NCI-H460 (cell line): Measurements from ENCODE around the gene RFPL1. TPM values are rescaled to one million over a fixed set of nuclear protein-coding genes. Genes with fewer than 3 reads are reported as not detected.
A peak's percentile ranks its signal among the peaks of the same experiment; 100 is the strongest.

Experiments used
- DNase-seq: peaks from one replicate; pipeline ENCODE4 v3.0.0-alpha.2; 2016; ENCODE audit warnings: low read depth; ENCODE audit errors: extremely low read depth
- total RNA-seq: library from RNA; depleted of rRNA; stranded (reverse); fragments of >200 nt; shearing (Covaris generic); gene quantifications from 2 replicates; pipeline ENCODE4 v1.2.3, GENCODE V29; 2014

RFPL1 gene
- total RNA-seq, 1 experiment from 2014 or later = not detected

- no peak for DNase-seq
Observed at GRCh38 chr22:29435236-29436136, 2.9 kb upstream of the RFPL1 start.

- DNase-seq = no peak
Observed at GRCh38 chr22:29442976-29443375, 4.6 kb downstream of the RFPL1 start.

GRCh38 chr22:29443452-29443851, 5.1 kb downstream of the RFPL1 start:
- peak; percentile 30 for DNase-seq

GRCh38 chr22:29443861-29444792, 5.7 kb downstream of the RFPL1 start:
- DNase-seq = no peak

GRCh38 chr22:29445508-29445907, 7.1 kb downstream of the RFPL1 start:
- no peak for DNase-seq

- no peak for DNase-seq
Observed at GRCh38 chr22:29447906-29448305, 9.5 kb downstream of the RFPL1 start.

- DNase-seq = no peak
Observed at GRCh38 chr22:29449296-29449875, 11.0 kb downstream of the RFPL1 start.

GRCh38 chr22:29450222-29450621, 11.8 kb downstream of the RFPL1 start:
- DNase-seq = no peak

GRCh38 chr22:29451863-29452262, 13.5 kb downstream of the RFPL1 start:
- DNase-seq = no peak

- no peak for DNase-seq
Observed at GRCh38 chr22:29454276-29454675, 15.9 kb downstream of the RFPL1 start.

- DNase-seq = no peak
Observed at GRCh38 chr22:29456211-29456671, 17.9 kb downstream of the RFPL1 start.

- peak; percentile 29 for DNase-seq
Observed at GRCh38 chr22:29457730-29458129, 19.3 kb downstream of the RFPL1 start.

GRCh38 chr22:29458551-29458950, 20.2 kb downstream of the RFPL1 start:
- DNase-seq = no peak

GRCh38 chr22:29459773-29460172, 21.4 kb downstream of the RFPL1 start:
- no peak for DNase-seq

GRCh38 chr22:29461263-29461662, 22.9 kb downstream of the RFPL1 start:
- DNase-seq = no peak

- no peak for DNase-seq
Observed at GRCh38 chr22:29463629-29464028, 25.2 kb downstream of the RFPL1 start.

GRCh38 chr22:29464581-29464980, 26.2 kb downstream of the RFPL1 start:
- DNase-seq = no peak

GRCh38 chr22:29469755-29470154, 31.4 kb downstream of the RFPL1 start:
- no peak for DNase-seq

- DNase-seq = peak; percentile 58
Observed at GRCh38 chr22:29470159-29470855, 31.9 kb downstream of the RFPL1 start.

GRCh38 chr22:29473001-29473400, 34.6 kb downstream of the RFPL1 start:
- DNase-seq = no peak
